DLD1 (cell line): ENCODE results near the gene EARS2.
"Not testable (repeated sequence)": the region's sequence is repeated elsewhere in the genome, so short reads cannot be mapped to it uniquely, and the experiment has no call there.

ENCODE experiments used
- in situ Hi-C: cut with HindIII; loops from 2 replicates; pipeline ENCODE4 v1.10.0; 2017; ENCODE audit warnings: low sequenced_read_pairs

Gene EARS2

DNA sequence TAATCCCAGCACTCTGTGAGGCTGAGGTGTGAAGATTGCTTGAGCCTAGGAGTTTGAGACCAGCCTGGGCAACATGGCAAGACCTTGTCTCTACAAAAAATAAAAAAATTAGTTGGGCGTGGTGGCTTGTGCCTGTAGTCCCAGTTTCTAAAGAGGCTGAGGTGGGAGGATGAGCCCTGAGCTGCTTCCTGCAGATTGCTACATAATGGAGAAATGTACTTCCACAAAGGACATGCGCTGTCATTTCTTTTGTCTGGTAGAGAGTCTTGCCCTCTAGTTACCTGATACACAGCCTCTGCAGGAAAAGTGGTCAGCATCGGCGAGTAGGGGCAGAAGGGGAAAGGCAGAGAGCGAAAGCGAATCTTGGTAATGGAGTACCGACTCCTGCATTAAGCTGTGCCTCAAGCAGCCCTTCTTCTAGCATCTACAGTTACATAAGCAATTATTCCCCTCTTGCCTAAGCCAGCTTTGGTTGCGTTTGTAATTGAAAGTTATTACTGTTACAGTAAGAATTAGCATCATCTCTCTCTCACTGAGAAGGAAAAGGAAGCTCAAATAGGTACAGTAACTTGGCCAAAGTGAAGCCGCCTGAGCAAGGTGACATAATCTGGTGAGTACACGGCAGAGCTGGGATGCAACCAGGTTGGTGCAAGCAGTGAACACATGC lies 28.4 kb downstream of the EARS2 start:
- in situ Hi-C loops = no loop called here

DNA sequence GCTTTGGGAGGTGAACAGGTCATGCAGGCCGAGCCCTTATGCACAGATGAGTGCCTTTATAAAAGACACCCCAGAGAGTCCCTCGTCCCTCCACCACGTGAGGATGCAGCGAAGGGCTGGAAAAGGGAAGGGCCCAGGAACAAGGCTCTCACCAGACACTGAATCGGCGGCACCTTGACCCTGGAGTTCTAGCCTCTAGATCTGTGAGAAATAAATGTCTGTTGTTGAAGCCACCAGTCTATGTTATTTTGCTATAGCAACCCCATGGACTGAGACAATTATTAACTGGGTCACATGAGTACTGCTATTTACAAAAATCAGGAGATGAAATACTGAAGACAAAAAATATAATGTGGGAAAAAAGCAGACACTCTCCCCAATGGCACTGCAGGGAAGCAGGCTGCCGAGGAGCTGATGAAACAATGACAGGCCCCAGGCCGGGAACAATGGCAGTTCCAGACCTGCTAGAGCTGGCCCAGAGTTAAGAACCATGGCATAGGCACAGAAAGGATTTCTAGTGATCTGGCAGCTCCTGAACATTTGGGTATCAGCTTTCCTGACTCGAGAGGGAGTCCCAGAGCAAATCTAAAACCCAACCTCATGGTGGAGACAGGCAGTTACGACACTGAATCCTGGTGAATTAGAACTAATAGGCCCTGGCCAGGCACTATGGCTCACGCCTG lies 29.0 kb downstream of the EARS2 start:
- in situ Hi-C loops = no loop called here

DNA sequence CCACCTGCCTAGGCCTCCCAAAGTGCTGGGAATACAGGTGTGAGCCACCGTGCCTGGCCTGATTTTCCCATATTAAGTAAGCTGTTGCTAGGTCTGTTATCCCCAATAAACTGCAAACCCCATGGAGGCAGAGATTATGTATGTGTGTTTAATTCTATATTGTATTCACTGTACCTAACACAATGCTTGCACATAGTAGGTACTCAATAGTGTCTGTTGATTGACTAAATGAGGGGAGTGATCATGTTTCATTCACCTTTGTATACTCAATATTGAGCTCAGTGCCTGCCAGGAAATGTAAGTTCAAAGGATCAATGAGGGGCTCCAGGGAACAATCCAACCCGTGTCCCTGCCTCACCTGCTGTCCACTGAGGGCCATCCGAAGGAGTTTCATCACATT lies 32.3 kb downstream of the EARS2 start:
- in situ Hi-C loops = no loop called here

DNA sequence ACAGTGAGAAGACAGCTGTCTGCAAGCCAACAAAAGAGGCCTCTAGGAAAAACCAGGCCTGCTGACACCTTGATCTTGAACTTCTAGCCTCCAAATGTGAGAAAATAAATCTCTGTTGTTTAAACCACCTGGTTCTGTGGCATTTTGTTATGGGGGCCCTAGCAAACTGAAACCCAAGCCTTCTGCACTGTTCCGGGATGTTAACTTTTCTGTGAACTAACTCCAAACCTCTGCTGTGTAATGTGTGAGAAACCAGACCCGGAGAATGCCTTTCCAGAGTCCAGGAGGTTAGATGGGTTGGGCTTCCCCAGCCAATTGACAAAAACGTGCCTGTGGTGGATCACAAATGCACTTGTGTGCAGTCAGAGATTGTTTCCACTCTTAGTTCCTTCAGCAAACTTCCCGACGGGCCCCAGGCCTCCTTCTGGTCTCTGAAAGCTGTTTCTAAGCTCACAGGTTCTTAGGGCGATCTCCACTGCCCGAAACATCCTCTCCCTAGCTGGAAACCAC lies 33.2 kb downstream of the EARS2 start:
- in situ Hi-C loops = no loop called here

DNA sequence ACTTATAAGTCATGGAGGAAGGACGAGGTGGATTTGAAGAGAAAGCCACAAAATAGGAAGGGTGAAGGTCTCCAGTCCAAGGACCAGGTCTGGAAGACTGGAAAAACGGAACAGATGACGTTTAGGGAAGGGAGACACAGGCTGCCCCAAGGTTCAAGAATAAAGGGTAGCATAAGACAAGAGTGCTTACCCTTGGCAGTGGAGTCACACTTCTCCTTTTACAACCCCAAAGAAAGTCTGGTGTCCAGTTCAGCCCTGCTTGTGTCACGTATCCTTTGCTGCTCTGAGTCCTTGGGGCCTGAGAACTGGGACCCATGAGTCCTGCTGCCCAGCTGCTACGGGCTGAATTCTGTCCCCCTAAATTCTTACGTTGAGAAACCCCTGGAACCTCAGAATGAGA lies 33.8 kb downstream of the EARS2 start:
- in situ Hi-C loops = no loop called here

DNA sequence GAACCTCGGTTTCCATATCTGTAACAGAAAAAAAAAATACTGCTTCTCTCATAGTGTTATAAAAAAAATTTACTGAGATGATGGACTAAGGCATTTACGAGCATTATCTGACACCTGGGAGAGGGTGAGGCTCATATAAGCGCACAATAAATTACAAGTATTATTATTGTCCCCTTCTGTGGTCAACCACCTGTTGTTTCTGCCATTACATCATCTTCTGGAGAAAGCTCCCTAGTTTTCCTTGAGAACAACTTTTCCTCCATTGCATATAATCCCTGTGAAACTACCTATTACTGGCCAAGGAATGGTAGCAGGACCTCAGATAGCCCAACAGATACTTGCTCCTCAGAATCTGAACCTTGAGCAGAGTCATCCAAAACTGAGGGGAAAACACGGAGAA lies 35.2 kb downstream of the EARS2 start:
- in situ Hi-C loops = no loop called here

DNA sequence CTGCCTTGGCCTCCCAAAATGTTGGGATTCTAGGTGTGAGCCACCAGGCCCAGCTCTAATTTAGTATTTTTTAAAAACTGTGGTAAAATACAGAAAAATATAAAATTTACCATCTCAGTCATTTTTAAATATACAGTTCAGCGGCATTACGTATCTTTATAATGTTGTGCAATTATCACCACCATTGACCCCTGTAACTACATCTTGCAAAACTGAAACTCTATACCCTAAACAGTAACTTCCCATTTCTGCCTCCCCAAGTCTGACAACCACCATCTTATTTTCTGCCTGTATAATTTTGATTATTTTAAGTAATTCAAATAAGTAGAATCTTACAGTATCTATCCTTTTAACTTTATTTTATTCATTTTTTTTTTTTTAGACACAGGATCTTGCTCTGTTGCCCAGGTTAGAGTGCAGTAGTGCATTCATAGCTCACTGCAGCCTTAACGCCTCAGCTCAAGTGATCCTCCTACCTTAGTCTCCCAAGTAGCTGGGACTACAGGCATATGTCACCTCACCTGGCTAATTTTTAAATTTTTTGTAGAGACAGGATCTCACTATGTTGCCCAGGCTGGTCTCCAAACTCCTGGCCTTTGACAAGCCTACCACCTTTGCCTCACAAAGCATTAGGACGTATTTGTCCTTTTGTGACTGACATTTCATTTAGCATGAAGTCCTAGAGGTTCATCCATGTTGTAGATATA lies 36.0 kb downstream of the EARS2 start:
- in situ Hi-C loops = no loop called here

DNA sequence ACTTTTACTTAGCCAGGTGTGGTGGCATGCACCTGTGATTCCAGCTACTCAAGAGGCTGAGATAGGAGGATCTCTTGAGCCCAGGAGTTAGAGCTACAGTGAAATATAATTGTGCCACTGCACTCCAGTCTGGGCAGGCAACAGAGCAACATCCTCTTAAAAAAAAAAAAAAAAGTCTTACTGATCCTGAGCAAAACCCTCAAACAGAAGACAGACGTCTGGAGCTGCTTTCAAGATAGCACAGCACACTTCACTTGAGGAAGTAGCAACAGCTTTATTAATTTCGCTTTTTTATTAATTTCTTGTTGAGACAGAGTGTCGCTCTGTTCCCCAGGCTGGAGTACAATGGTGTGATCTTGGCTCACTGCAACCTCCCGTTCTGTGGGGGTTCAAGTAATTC lies 36.6 kb downstream of the EARS2 start:
- in situ Hi-C loops = no loop called here

DNA sequence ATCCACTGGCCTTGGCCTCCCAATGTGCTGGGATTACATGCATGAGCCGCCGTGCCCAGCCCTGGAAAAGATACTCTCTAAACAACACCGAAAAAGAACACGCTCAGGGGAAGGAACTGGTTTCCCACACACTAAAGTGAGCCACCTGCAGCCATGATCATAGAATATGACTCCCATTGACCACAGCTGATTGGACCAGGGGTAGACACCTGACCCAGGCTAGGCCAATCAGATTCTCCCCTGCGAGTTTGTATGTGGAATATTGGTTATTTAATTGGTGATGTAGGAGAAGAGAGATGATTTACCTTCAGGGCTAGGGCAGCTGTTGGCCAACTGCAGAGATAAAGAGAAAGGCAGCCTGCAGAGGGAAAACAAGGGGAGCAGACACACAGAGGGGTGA lies 37.9 kb downstream of the EARS2 start:
- in situ Hi-C loops = no loop called here

DNA sequence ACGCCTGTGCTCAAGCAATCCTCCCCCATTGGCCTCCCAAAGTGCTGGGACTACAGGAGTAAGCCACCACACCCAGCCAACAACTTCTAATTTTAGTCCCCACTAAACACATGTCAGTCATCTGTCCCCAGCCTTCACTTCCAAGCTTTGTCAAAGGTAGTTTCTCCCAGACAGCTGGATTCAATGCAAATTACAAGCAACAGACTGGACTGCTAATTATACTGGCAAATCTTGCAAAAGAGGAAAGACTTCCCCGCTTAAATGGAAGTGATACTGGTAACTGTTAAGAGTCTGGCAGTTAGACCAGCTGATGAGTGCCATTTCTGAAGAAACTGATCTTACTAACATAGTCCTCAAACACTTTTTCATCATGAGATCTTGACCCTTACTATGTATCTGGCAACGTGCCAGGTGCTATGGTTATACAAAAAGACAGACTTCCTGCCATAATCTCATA lies 38.7 kb downstream of the EARS2 start:
- in situ Hi-C loops = no loop called here

DNA sequence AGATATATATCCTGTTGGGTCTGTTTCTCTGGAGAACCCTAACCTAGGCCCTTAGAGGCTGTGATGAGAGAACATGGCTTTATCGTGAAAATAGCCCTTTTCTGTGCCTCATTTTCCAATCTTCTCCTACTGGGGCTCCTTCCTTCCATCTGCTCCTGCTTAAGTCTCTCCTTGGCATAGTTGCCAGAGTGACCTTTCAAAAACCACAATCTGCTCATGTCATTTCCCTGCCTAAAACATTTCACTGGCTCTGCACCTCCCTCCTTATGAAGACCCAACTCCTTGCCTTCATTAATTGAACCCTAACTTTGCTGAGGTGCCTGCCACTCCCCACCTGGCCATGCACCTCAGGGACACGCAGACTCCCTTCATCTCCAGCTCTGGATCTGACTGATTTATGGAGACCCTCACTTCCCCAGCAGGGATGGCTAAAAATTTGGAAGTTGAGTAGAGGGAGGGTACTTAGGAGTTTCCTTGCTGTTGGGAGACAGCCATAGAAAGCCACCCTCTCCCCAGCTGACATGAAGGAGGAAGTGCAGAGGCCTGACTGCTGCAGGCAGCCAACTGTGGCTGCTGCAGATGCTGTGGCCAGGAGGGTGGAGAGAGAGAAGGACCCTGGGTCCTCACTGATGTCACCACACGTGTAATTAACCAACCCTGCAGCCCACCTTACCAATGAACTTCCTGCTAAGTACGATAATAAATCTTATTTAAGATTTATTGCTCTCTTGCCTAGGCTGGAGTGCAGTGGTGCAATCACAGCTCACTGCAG lies 40.6 kb downstream of the EARS2 start:
- in situ Hi-C loops = no loop called here

DNA sequence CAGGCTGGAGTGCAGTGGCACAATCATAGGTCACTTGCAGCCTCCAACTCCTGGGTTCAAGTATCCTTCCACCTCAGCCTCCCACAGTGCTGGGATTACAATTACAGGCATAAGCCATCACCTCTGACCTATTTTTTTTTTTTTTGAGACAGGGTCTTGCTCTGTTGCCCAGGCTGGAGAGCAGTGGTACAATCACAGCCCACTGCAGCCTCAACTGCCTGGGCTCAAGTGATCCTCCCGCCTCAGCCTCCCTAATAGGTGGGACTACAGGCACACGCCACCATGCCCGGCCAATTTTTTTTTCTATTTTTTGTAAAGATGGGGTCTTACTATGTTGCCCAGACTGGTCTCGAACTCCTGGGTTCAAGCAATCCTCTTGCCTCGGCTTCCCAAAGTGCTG lies 41.3 kb downstream of the EARS2 start:
- in situ Hi-C loops = no loop called here

DNA sequence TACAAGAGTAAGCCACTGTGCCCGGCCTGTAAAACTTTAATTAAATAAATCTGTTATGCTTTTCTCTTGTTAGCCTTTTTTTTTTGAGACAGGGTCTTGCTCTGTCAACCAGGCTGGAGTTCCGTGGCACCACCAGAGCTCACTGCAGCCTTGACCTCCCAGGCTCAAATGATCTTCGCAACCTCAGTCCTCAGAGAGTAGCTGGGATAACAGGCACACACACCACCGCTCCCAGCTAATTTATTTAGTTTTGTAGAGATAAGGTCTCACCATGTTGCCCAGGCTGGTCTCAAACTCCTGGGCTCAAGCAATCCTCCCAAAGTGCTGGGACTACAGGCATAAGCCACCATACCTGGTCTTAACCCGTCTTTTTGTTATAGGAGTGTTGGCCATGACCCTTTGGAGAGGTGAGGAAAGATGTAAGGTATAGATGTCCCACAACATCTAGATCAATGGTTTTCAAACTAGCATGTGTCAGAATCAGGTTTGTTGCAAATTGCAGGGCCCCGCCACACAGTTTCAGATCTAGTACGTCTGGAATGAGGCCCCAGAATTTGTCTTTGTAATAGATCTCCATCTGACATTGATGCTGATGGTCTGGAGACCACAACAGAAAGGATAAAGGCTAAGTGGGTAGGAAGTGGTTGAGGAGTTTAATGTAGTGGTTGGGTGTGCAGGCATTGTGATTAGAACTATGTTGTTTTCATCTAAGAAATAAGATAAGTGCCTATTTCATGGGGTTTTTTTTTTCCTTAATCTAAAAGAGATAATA lies 42.6 kb downstream of the EARS2 start:
- in situ Hi-C loops = no loop called here

DNA sequence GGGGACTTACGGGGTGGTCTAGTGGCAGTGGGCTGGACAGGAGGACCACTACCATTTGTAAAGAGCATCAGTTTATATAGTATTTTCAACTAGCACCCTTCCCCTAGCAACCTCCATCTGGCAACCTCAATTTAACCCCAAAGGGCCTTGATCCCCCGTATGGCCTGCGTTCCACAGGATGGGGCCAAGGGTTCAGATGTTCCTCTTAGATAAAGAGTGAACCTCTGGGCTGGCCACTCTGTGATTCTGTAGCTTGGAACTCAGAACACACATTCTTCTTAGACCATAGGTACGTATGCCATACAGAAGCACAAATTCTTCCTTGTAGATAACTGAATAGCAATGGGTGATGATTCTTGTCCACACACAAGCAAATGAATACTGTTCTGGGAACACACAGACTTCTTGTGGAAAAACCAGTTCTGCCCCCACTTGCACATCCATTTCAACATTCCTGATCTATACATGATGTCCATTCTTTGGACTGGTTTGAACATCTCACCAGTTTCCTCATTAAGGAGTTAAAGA lies 44.9 kb downstream of the EARS2 start:
- in situ Hi-C loops = no loop called here

DNA sequence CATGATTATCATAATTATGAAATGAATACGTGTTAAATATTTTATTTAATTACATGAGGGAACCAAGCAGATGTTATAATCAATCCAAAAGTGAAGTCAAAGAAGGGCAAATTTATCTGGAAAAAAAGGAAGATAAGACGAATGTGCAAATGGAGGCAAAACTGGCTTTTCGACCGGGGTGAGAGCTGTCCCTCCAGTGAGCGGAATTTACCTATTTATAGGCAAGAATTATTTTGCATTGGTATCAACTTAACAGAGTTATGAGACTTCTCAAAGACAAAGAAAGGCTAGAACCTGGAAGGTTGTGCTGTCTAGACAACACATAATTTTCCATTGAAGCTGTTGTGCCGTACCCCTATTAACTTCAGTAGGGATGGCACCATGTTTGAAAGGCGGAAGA lies 45.4 kb downstream of the EARS2 start:
- in situ Hi-C loops = no loop called here

DNA sequence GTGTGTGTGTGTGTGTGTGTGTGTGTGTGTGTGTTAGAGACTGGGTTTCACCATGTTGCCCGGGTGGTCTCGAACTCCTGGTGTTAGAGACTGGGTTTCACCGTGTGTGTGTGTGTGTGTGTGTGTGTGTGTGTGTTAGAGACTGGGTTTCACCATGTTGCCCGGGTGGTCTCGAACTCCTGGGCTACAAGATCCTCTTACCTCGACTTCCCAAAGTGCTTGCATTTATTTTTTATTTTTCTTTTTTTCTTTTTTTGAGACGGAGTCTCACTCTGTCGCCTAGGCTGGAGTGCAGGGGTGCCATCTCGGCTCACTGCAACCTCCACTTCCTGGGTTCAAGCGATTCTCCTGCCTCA lies 46.3 kb downstream of the EARS2 start:
- in situ Hi-C loops = not testable (repeated sequence)

DNA sequence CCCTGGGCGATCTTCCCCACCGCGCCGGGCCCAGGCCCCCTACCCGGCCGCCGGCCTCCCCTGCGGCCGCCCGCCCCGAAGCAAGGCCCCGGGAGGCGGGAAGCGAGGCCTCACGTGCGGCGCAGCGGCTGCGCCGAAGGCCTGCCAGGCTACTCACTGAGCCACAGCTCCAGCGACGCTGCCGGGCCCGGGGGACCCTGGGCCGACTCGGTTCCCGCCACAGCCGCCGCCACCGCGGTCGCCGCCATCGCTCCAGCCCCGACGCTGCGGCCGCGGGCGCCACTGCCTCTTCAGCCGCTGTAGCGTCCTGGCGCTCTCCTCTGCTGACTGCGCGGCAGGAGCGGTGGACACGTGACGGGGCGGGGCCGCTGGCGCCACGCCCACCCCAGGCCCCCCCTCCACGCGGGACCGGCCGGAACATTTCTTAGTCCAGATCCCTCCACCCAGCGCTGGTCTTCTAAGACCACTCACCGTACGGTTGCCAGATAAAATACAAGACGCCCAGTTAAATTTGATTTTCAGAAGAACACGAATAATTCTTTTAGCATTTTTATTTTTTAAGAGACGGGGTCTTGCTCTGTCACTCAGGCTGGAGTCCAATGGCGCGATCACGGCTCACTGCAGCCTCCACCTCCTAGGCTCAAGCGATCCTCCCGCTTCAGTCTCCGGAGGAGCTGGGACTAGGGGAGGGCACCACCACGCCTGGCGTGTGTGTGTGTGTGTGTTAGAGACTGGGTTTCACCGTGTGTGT lies 46.8 kb downstream of the EARS2 start, which contains the start of gene GGA2:
Gene GGA2 (minus strand): TSS at position 331 of the 751 bp plus-strand sequence. CDS start 83 bp downstream, at position 248.
- in situ Hi-C loops = no loop called here

DNA sequence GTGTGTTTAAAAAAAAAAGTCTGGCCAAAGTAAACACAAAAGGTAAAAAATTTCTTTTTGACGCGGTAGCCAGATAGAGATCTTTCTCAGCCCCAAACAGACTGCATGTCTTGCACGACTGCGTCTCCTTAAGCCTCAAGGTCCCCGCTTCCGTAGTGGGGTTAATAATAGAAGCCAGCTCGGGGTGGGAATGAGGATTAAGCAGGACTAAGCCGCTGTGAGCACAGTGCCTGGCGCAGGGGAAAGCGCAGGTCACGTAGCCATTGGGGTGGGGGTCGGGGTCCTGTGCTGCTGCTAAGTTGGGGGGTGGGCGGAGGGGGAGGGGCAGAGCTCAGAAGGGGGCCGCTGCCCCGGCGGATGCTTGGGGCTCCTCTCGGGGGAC lies 47.4 kb downstream of the EARS2 start:
- in situ Hi-C loops = no loop called here

DNA sequence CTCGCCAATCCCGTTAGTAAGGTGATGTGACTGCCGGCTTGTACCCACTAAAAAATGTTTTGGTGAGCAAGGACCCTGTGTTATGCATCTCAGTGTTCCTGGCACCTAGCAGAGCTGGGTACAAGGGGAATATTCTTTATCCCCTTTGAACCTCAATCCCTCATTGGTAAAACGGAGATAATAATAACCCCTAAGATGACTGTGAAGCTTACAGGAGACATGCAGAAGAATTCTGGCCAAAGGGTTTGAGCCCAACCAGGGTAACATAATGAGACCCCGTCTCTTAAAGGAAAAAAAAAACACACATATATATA lies 47.8 kb downstream of the EARS2 start:
- in situ Hi-C loops = no loop called here
